Midbrain (tissue), 1 donor: ENCODE results near the gene CPN2.

Experiments
- DNase-seq: peaks from one replicate; lab custom pipeline; 2025; lab: John Stamatoyannopoulos, UW

Gene CPN2

GRCh38 chr3:194352667-194353246 lies 1.6 kb upstream of the CPN2 start:
- no peak for DNase-seq

- no peak for DNase-seq
Measured at GRCh38 chr3:194351952-194352536, 916 bp upstream of the CPN2 start.

DNA sequence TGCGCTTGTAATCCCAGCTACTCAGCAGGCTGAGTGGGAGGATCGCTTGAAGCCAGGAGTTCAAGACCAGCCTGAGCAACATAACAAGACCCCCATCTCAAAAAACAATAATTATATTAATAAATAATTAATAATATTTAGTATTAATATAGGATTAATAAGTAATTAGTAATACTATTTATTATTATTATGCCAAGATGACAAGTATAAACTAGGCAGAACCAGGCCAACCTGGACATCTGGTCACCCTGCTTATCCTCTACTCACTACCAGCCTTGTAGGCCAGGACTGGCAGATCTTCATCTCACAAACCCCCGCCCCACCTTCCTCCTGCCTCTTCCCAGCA lies 429 bp downstream of the CPN2 start:
- no peak for DNase-seq

DNA sequence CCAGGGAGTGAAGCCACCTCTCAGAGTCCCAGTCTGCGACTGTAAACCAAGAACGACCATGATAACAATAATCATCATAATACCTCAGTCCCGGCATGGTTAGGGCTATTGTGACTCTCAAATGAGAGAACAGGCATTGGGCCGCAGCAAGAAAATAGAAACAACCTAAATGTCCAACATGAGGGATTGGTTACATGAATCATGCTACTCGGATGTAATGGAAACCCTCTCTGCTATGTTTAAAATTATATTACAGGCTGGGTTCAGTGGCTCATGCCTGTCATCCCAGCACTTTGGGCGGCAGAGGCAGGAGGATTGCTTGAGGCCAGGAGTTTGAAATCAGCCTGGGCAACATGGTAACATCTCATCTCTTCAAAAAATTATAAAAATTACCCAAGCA lies 2.8 kb downstream of the CPN2 start:
- DNase-seq, result no peak

DNA sequence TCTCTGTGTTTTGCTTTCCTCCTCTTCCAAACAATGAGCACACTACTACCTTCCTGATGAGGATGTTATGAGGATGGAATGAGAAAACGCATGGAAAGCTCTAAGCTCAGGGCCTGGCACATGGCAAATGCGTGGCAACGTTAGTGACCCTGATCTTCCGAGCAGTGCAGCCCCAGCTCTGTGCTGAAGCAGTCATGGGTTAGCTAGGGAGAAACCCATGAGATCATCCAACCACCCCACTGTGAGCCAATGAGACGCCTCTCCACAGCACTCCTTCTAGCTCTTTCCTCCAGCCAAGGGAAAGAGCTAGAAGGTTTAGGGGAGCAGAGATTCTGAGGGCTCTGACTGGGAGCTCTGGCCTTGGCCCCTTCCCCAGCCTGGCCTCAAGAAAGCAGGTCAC lies 4.5 kb downstream of the CPN2 start:
- no peak for DNase-seq

GRCh38 chr3:194346035-194346434 lies 5.1 kb downstream of the CPN2 start:
- no peak for DNase-seq

GRCh38 chr3:194344012-194344411 lies 7.1 kb downstream of the CPN2 start:
- DNase-seq, result peak; percentile 72

GRCh38 chr3:194343561-194343893 lies 7.6 kb downstream of the CPN2 start:
- no peak for DNase-seq

DNA sequence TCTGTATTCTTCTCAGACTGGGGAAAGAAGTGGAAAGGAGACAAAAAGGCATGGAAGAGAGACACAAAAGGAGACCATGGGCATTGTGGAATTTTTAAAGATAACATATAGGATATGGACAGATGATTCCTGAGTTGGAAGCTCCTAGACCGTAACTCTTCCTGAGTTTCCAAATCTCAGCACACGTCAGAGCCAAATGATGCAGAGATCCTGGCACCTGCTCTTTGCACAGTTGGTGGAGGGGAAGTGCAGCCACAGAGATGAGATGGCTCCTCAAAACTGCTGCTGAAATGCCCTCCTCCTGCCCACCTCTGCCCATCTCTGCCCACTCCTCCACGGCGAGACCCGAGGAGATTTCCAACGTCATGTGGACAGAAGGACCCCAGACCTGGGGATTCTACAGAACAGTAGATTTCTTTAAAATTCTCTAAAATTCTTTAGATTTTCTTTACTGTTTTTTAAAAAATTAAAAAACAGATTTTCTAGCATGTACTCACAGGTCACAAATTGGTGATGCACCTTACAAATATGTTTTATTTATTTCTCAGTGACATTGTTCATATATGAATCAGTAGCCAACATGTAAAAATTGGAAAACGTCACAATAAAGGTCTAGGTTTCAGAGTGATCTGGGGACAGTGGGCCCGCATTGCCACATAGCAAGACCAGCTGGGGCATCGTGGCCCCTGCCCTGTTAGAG lies 8.1 kb downstream of the CPN2 start:
- DNase-seq, result no peak

- DNase-seq, result no peak
Measured at GRCh38 chr3:194340757-194341400, 10.2 kb downstream of the CPN2 start.

GRCh38 chr3:194339840-194340239 lies 11.3 kb downstream of the CPN2 start:
- no peak for DNase-seq

DNA sequence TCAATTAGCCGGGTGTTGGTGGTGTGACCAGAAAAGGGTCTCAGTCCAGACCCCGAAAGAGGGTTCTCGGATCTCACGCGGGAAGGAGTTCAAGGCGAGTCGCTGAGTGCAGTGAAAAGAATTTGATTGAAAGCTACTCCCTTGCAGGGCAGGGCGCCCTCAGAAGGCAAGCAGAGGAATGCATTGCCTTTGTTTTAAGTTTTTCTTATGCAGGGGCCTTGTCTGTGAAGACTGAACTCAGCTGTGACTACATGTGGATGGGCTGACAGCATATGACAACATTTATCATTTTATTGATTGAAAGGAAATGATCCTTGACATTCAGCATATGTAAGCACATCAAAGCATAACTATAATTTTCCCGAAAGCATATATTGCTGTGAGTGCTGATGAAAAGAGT lies 11.8 kb downstream of the CPN2 start:
- no peak for DNase-seq

- no peak for DNase-seq
Measured at GRCh38 chr3:194337965-194338753, 13.0 kb downstream of the CPN2 start.

DNA sequence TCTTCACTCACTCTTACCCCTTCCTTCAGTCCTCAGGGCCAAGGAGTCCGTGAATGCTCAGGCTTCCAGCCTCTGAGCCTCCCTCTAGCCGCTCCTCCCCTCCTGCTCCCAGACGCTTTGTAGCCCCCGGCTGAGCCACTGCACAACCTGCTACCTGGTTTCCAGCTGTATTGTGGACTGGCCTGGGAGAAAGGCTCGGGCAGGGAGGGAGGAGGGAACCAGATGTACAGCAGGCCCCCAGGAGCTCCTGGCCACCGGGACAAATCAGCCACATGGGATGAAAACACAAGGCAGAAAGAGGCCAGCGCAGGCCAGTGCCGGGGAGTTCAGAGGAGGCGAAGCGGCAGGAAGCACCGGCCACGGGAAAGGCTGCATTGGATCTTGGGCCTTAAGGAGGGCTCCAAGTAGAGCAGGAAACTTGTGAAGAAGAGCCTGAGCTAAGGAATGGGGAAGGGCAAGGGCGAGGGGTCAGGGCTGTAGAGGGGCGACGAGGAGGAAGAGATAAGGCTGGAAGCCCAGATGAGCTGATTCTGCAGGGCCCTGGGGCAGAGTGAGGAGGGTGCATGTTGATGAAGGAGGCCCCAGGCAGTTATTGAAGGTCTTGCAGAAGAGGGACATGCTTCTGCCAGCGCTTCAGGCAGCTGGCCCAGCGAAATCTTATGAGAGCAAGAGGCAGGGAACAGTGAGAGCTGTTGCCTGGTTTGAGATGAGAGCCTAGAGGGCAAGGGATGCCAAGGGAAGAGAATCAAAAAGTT lies 14.3 kb downstream of the CPN2 start:
- no peak for DNase-seq

DNA sequence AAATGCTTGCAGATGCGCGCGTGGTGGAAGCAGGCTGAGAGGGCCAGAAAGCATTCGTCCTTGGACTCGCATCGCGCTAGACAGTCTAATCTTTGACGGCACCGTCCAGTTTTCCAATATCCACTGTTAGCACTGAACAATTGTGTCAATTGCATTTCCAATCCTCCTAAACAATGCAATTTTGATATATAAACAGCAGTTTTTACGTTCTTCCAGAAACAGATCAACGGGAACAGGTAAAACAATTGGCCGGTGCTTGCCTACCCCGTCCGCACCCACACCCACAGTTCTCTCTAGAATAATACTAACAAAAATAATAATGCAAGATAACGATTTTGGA lies 17.2 kb downstream of the CPN2 start:
- no peak for DNase-seq

DNA sequence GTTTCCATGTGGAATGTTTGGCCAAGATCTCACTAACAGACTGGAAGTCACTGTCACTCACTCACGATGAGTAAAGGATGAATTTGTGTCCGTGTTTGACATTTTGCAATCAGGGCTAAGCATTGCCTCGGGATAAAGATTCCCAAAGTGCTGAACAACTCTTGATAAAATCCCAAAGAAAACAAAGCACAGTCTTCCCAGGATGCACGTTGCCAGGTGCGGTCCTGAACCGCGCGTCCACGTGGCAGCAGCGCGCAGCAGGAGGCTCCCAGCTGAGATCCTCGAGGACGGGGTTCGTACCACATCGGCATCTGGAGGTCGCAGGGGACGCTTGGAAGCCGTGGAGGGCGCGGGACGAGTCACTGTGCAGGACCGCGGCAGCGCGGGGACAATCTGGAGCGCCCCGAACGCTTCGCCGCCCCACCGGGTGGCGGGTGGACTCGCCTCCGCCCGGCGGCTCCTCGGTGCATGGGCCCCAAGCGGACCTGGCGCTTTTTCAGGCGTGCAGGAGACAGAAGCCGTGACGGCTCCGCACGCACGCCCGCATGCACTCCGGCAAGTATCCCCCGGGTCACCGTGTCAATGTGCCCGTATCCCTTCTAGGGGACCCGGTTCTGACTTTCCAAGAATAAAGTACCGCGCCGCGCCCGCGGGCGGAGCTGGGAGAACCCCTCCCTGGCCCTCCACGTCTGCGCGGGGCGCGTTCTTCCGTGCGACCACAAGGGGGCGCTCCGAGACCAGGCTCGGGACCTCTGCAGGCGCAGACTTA lies 17.7 kb downstream of the CPN2 start:
- DNase-seq, result no peak

GRCh38 chr3:194332858-194333211 lies 18.3 kb downstream of the CPN2 start:
- no peak for DNase-seq

DNA sequence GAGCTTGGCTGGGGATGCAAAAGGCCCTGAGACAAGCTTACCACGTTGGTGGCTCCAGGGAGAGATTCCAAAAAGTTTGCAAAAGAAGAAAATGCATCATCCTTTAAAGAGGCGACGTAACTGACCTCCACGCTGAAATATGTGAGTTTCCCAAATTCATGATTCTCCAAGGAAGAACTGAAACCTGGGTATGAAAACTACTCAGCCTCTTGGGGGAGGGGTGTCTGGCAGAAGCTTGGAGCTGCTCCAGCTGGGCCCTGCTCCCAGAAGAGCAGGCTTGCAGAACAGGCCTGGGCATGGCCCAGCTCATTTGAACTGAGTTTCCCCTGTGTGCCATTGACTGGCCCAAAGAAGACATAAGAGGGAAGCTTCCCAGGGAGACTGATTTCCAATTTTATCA lies 20.5 kb downstream of the CPN2 start:
- no peak for DNase-seq

GRCh38 chr3:194330160-194330559 lies 21.0 kb downstream of the CPN2 start:
- DNase-seq, result no peak

DNA sequence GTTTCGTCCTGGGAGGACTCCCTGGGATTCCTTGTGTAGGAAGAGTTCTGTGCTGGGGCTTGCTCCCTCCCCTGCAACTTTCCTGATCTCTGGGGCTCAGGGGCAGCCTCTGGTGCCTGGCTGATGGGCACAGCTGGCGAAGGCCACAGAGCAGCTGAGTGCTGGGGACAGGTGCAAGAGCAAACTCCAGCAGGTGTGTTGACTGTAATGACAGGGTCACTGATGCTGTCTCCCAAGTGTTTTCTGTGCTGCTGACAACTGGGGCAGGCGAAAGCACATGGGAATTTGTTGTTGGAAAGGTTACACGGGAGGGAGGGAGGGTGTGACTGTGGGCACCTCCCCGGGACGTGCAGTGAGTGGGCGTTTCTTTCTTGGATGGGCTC lies 21.6 kb downstream of the CPN2 start:
- no peak for DNase-seq

DNA sequence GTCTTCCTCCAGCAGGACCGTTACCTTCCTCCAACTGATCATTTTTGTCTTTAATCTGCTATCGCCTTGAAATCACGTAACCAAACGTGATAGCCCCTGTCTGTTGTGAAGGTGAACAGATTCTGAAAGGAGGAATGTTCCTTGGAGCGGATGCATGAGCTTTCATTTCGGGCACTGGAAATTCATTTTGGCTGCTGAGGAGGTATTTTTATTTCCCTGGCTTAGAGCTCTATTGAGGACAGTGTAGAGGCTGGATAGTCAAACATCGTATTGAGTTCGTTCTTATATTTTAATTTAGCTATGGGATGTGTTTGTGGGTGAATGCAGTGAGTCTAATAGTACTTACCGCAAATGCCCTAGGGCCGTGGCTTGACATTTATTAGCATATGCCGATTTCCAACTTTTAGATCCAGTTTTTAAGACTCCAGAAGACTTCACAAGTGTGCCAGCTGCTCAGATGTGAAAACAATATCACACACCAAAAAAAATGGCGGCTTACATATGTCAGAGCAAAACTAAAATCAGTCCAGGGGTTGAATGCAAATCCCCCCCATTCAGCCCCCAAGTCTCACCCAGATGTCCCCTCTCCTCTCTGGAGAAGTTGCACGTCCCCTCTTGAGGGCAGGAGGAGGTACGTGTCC lies 22.1 kb downstream of the CPN2 start:
- DNase-seq, result no peak
